NCI-H2081 (cell line): ENCODE results near the gene BMP5.

Experiments
- DNase-seq, 2 experiments: peaks; one replicate each; lab custom pipeline; 2025; lab: John Stamatoyannopoulos, UW

Gene BMP5

DNA sequence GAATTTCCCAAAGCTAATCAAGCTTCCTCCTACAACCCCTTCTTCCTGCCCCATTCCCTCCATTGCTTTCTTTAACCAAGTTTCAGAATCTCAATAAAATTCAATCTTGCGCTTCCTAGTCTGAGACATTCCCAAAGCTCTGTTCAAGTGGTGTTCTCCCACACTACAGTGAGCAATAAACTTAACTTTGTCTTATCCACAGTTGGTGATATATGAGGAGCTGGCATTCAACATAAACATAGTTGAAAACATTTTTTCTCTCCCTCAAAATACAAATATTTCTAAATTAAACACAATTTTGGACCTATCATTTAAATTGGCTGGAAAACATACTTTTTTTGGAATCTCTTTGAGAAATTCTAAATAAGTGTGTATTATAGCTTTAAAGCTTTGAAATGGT, 166.7 kb downstream of the BMP5 start:
- no peak for DNase-seq

DNA sequence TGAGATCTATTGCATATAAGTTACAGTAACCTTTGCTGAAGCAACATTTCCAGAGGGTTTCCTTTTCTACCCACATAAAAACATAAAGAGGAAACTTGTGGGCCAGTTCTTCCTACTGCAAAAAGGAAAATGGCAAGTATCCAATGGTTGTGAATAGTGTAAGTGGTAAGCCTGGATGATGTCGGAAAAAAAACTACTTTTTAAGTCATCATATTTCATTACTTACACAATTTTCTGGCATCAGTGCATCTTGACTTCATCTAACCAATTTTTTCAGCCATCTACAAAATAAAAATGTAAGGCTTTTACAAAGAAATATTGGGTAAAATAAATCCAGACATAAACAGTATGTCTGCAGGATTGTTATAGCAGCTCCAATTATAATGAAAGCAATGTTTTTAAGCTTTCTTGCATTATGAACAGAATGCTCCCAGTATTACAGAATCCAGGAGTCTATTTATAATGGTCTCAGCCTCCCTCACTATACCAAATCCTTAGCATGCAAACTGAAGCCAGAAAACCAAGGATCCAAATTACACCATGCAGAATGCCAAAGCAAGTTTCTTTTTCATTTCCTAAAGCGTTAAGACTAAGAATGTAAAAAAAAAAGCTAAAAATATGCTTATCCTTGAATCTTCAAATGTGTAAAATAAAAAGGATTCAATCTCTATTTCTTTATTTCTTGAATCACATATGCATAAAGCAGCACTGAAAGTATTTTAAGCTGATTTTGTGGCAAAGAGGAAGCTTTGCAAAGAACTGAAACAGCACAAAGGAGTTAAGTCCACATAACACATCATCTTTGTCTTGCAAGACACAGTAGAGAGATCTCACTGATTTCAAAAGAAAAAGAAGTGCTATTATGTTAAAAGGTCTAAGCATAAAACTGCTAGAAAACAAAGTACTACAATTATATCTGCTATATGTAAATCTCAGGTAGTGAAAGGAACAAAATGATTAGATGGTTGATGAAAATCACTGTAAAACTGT, 169.6 kb downstream of the BMP5 start:
- DNase-seq, result no peak

DNA sequence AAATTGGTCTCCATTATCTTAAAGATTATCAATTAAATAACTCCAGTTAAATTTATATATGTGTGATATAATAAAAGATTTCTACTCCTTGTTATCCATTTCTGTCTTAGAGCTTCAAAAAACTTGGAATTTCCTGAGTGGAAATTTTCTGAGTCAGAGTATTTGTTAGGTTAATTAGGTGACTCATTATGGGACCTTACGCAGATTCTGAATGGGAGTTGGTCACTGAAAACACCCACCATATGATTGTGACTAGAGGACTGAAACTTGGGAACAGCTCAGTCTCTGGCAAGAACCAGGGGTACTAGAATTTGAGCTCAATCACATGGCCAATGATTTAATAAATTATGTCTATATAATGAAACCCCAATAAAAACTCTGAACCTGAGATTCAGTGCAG, 171.0 kb downstream of the BMP5 start:
- DNase-seq, result no peak
